MCF 10A (cell line): ENCODE results near the gene FXR1. TPM values are rescaled to one million over a fixed set of nuclear protein-coding genes. Genes with fewer than 3 reads are reported as not detected.
A peak's percentile ranks its signal among the peaks of the same experiment; 100 is the strongest.

Source experiments
- BruUV-seq: library from RNA; stranded (reverse); fragments of 400-500 nt; replicated peaks from 2 replicates; lab custom pipeline; 2021; lab: Mats Ljungman, UMichigan
- CTCF ChIA-PET: fragments of 300-600 bp; sonication (Branson Sonifier 250); formaldehyde crosslinking; extraction: SDS; loops from one replicate; lab custom pipeline; 2021; ENCODE audit warnings: antibody characterized with exemption, inconsistent platforms; lab: Yijun Ruan, JAX
- POLR2A ChIA-PET: fragments of 300-600, 350-650 bp; sonication (Branson Sonifier 250); formaldehyde crosslinking; extraction: SDS; loops from one replicate; lab custom pipeline; 2020; ENCODE audit warnings: antibody characterized with exemption, inconsistent platforms; lab: Yijun Ruan, JAX
- DNase-seq: peaks from one replicate; pipeline ENCODE4 v3.0.0-alpha.2; 2018; ENCODE audit not compliant: unreplicated experiment
- H3K27ac Mint-ChIP-seq: one replicate; pipeline ENCODE4 v1.8.0; 2022; ENCODE audit warnings: mild to moderate bottlenecking, low read depth, mixed read lengths; ENCODE audit not compliant: unreplicated experiment
- H3K27me3 Mint-ChIP-seq: one replicate; pipeline ENCODE4 v1.8.0; 2022; ENCODE audit warnings: mixed read lengths; ENCODE audit not compliant: insufficient read depth, unreplicated experiment
- H3K36me3 Mint-ChIP-seq: one replicate; pipeline ENCODE4 v1.8.0; 2022; ENCODE audit warnings: mild to moderate bottlenecking, moderate library complexity, mixed read lengths; ENCODE audit not compliant: insufficient read depth, unreplicated experiment
- H3K4me1 Mint-ChIP-seq: one replicate; pipeline ENCODE4 v1.8.0; 2022; ENCODE audit warnings: mixed read lengths; ENCODE audit not compliant: insufficient read depth, unreplicated experiment
- H3K4me3 Mint-ChIP-seq: one replicate; pipeline ENCODE4 v1.8.0; 2022; ENCODE audit warnings: mild to moderate bottlenecking, moderate library complexity, mixed read lengths; ENCODE audit not compliant: unreplicated experiment
- H3K9me3 Mint-ChIP-seq: one replicate; pipeline ENCODE4 v1.8.0; 2022; ENCODE audit warnings: mixed read lengths; ENCODE audit not compliant: unreplicated experiment
- CTCF ChIP-seq: fragments of 200-600 bp; IDR thresholded peaks from one replicate; pipeline ENCODE4 v1.8.0; 2022; ENCODE audit warnings: antibody characterized with exemption, mild to moderate bottlenecking; ENCODE audit not compliant: unreplicated experiment
- intact Hi-C: fragments of 100-400 bp; cut with micrococcal nuclease; formaldehyde crosslinking; loops from 2 replicates; pipeline ENCODE4 v1.14.1; 2022
- total RNA-seq: library from RNA; stranded (reverse); gene quantifications from 2 replicates; pipeline ENCODE4 v1.2.3, GENCODE V29; 2022

Gene FXR1
- total RNA-seq, 1 experiment from 2014 or later = 166 TPM

- intact Hi-C loops = no loop called here
- no peak overlapping the region for H3K4me3 Mint-ChIP-seq
- H3K27ac Mint-ChIP-seq = no peak overlapping the region
- no peaks in the 10 kb centered on the region for H3K4me1 Mint-ChIP-seq
- H3K9me3 Mint-ChIP-seq = peaks cover 13% of the 10 kb centered on the region
- TF ChIP-seq CTCF = no peak
- POLR2A ChIA-PET = interaction anchor here (0.5 to 1.0 kb wide), 3 partner anchors 13 to 206 kb away, joined by 3 read pairs; no protein-coding TSS in a partner anchor
- no peak for DNase-seq
- BruUV-seq = no TSS peak
- H3K27me3 Mint-ChIP-seq = no peaks in the 10 kb centered on the region
- CTCF ChIA-PET = interaction anchor here (0.6 to 1.3 kb wide), 7 partner anchors 8 to 1870 kb away, joined by 3 to 6 read pairs (median 3); no protein-coding TSS in a partner anchor
- no peaks in the 10 kb centered on the region for H3K36me3 Mint-ChIP-seq
Measured at GRCh38 chr3:180898572-180898971, 13.9 kb upstream of the FXR1 start.

GRCh38 chr3:180909369-180910127 is 2.9 kb upstream of the FXR1 start:
- no peaks in the 10 kb centered on the region for H3K9me3 Mint-ChIP-seq
- no peak overlapping the region for H3K4me3 Mint-ChIP-seq
- no peaks in the 10 kb centered on the region for H3K36me3 Mint-ChIP-seq
- no peaks in the 10 kb centered on the region for H3K27me3 Mint-ChIP-seq
- no TSS peak for BruUV-seq
- intact Hi-C loops = no loop called here
- POLR2A ChIA-PET = no interaction called here
- no peak overlapping the region for H3K27ac Mint-ChIP-seq
- TF ChIP-seq CTCF = no peak
- DNase-seq = no peak
- CTCF ChIA-PET = interaction anchor here (0.7 kb wide), 1 partner anchor 74 kb away, joined by 3 read pairs; no protein-coding TSS in a partner anchor
- H3K4me1 Mint-ChIP-seq = peaks cover 22% of the 10 kb centered on the region

- Mint-ChIP-seq H3K27ac (no peak overlapping the region), H3K27me3 (no peaks in the 10 kb centered on the region), H3K4me3 (no peak overlapping the region), H3K9me3 (no peaks in the 10 kb centered on the region), H3K36me3 (peaks cover 4% of the 10 kb centered on the region), H3K4me1 (peaks cover 25% of the 10 kb centered on the region)
- TF ChIP-seq CTCF = no peak
- DNase-seq = no peak
- ChIA-PET CTCF (interaction anchor here (0.6 to 1.6 kb wide), 4 partner anchors 12 to 84 kb away, joined by 3 read pairs; no protein-coding TSS in a partner anchor), POLR2A (interaction anchor here (3.2 to 3.6 kb wide), 2 partner anchors 25 to 103 kb away, joined by 10 to 24 read pairs; no protein-coding TSS in a partner anchor)
- BruUV-seq = no TSS peak
- intact Hi-C loops = no loop called here
Measured at GRCh38 chr3:180910823-180911222, 1.6 kb upstream of the FXR1 start.

DNA sequence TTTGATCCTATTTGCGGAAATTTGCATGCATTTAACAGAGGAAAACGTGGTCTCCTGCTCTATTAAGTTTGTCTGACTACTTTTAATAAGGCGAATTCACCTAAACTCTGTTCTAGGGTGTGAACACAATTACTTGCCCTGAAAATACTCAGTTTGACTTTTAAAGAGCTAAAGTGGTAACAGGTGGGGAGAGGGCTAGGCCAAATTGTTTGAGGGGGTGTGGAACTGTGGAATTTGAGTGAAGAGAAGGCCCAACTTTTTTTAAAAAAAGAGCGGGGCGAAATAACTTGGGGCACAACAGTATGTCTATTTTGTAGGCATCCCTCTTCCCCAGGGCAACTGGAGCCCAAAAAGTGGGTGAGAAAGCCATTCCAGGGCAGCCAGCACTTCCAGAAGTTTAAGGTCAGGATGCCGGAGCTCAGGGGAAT is 580 bp upstream of the FXR1 start:
- Mint-ChIP-seq H3K27me3 (no peaks in the 10 kb centered on the region), H3K36me3 (peaks cover 15% of the 10 kb centered on the region), H3K9me3 (no peaks in the 10 kb centered on the region), H3K27ac (peak overlapping the region; percentile 95), H3K4me3 (peak overlapping the region; percentile 87), H3K4me1 (peaks cover 25% of the 10 kb centered on the region)
- TF ChIP-seq CTCF = no peak
- BruUV-seq = no TSS peak
- DNase-seq = no peak
- intact Hi-C loops = loop anchor here (2.0 kb wide), 2 partner anchors 23 to 265 kb away; no protein-coding TSS in a partner anchor
- ChIA-PET CTCF (interaction anchor here (0.5 to 2.9 kb wide), 24 partner anchors 8 to 1802 kb away, joined by 3 to 11 read pairs (median 4); no protein-coding TSS in a partner anchor), POLR2A (interaction anchor here (0.6 to 3.6 kb wide), 26 partner anchors 9 to 1259 kb away, joined by 3 to 24 read pairs (median 5); partner anchors contain the start of genes DNAJC19 and USP13)
